Measurements from ENCODE around the gene ANGPT4.

DNA sequence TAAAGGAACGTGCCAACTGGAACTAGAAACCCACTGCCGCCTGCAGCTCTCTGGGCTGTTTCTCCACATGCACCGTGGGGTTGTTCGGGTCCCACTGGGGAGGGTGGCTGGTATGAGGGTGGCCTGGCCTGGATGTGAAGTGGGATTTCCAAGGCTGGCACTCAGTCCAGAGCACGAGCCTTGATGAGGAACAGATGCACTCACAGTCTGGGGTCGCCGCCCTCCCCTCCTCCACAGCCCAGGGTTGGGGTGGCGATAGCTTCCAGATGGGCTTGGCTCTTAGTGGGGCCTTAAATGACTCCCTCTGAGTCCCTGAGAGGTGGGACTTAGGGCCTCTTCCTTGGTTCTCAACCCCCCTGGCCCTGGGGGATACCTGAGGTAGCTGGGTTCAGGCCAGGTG, 30.7 kb upstream of the ANGPT4 start:
- TF ChIP-seq, protein P1, sequence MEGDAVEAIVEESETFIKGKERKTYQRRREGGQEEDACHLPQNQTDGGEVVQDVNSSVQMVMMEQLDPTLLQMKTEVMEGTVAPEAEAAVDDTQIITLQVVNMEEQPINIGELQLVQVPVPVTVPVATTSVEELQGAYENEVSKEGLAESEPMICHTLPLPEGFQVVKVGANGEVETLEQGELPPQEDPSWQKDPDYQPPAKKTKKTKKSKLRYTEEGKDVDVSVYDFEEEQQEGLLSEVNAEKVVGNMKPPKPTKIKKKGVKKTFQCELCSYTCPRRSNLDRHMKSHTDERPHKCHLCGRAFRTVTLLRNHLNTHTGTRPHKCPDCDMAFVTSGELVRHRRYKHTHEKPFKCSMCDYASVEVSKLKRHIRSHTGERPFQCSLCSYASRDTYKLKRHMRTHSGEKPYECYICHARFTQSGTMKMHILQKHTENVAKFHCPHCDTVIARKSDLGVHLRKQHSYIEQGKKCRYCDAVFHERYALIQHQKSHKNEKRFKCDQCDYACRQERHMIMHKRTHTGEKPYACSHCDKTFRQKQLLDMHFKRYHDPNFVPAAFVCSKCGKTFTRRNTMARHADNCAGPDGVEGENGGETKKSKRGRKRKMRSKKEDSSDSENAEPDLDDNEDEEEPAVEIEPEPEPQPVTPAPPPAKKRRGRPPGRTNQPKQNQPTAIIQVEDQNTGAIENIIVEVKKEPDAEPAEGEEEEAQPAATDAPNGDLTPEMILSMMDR (IDR thresholded peaks at IDR 0.05), result no peak
- TF ChIP-seq POLR2A (IDR thresholded peaks at IDR 0.05) (no peak), POLR2AphosphoS5 (IDR thresholded peaks at IDR 0.05) (no peak)

Data from suprapubic skin (tissue), 4 donors.